CD4-positive, alpha-beta T cell treated with Interleukin-17A for 4 hours (primary cell): ENCODE measurements around the gene RTP4.
"Not testable (repeated sequence)": the region's sequence is repeated elsewhere in the genome, so short reads cannot be mapped to it uniquely, and the experiment has no call there.

Experiments
- DNase-seq: peaks from one replicate; pipeline ENCODE4 v3.0.0-alpha.2; 2020; ENCODE audit warnings: mixed read lengths

RTP4 gene

GRCh38 chr3:187370051-187370450 is 1.9 kb downstream of the RTP4 start:
- no peak for DNase-seq

GRCh38 chr3:187375581-187375980 is 7.4 kb downstream of the RTP4 start:
- no peak for DNase-seq

GRCh38 chr3:187377842-187378241 is 9.7 kb downstream of the RTP4 start:
- DNase-seq: no peak

GRCh38 chr3:187382609-187383151 is 14.5 kb downstream of the RTP4 start:
- no peak for DNase-seq

GRCh38 chr3:187383246-187383645 is 15.1 kb downstream of the RTP4 start:
- DNase-seq: no peak

- no peak for DNase-seq
These were observed 17.1 kb downstream of the RTP4 start for GRCh38 chr3:187385296-187385695.

GRCh38 chr3:187396661-187397060 is 28.5 kb downstream of the RTP4 start:
- no peak for DNase-seq

- no peak for DNase-seq
These were observed 30.8 kb downstream of the RTP4 start for GRCh38 chr3:187398955-187399354.

GRCh38 chr3:187400756-187401155 is 32.6 kb downstream of the RTP4 start:
- no peak for DNase-seq

- DNase-seq: no peak
These were observed 33.7 kb downstream of the RTP4 start for GRCh38 chr3:187401856-187402255.

- DNase-seq: no peak
These were observed 35.6 kb downstream of the RTP4 start for GRCh38 chr3:187403768-187404288.

- DNase-seq: no peak
These were observed 38.7 kb downstream of the RTP4 start for GRCh38 chr3:187406927-187407326.

GRCh38 chr3:187411991-187412781 is 44.0 kb downstream of the RTP4 start:
- not testable (repeated sequence) for DNase-seq
